ENCODE data around the gene NINJ1. TPM values are rescaled to one million over a fixed set of nuclear protein-coding genes. Genes with fewer than 3 reads are reported as not detected.
A peak's percentile ranks its signal among the peaks of the same experiment; 100 is the strongest.

NINJ1 gene
- total and polyA plus RNA-seq, 2 of the 13 experiments (the other 11 are each of a cell fraction or from before 2014, with no cell fraction given) = 81.2 to 92.1 TPM

- TF ChIP-seq E2F1 (CRISPR knock-in tag; IDR thresholded peaks at IDR 0.05) (no peak), ZFAT (CRISPR knock-in tag; conservative IDR thresholded peaks at IDR 0.05) (no peak), NR0B2 (CRISPR knock-in tag; IDR thresholded peaks at IDR 0.05) (peak; percentile 60; the same call in 1 of the 2 replicates), HNRNPH1 (optimal IDR thresholded peaks at IDR 0.05; ENCODE audit: low read depth, low read length) (no peak), ZNF275 (CRISPR knock-in tag; IDR thresholded peaks at IDR 0.05; ENCODE audit: borderline replicate concordance) (no peak), ZNF644 (CRISPR knock-in tag; IDR thresholded peaks at IDR 0.05; ENCODE audit: low read depth) (peak; percentile 72; the same call in 1 of the 2 replicates), CREBL2 (CRISPR knock-in tag; IDR thresholded peaks at IDR 0.05; ENCODE audit: borderline replicate concordance) (no peak), ZNF780A (CRISPR knock-in tag; IDR thresholded peaks at IDR 0.05) (no peak), NKX3-1 (CRISPR knock-in tag; IDR thresholded peaks at IDR 0.05) (no peak), ZNF558 (CRISPR knock-in tag; IDR thresholded peaks at IDR 0.05; ENCODE audit: borderline replicate concordance) (no peak), ZNF572 (CRISPR knock-in tag; IDR thresholded peaks at IDR 0.05) (peak; percentile 60; the same call in 1 of the 2 replicates), ZNF75D (CRISPR knock-in tag; IDR thresholded peaks at IDR 0.05; ENCODE audit: borderline replicate concordance) (no peak), ZNF878 (CRISPR knock-in tag; IDR thresholded peaks at IDR 0.05) (no peak), MYNN (CRISPR knock-in tag; IDR thresholded peaks at IDR 0.05; ENCODE audit: low read depth) (no peak), BORCS8-MEF2B (CRISPR knock-in tag; IDR thresholded peaks at IDR 0.05) (0 out of 2 replicates have a peak, but pooled peaks have one; percentile 62), RBAK (CRISPR knock-in tag; IDR thresholded peaks at IDR 0.05) (no peak), ZNF740 (CRISPR knock-in tag; IDR thresholded peaks at IDR 0.05) (no peak; the same call in 1 of the 2 replicates), ZNF44 (CRISPR knock-in tag; IDR thresholded peaks at IDR 0.05) (peak; percentile 31; the same call in 1 of the 2 replicates), CBFB (CRISPR knock-in tag; IDR thresholded peaks at IDR 0.05) (peak; percentile 72; the same call in 1 of the 2 replicates), ZSCAN30 (CRISPR knock-in tag; IDR thresholded peaks at IDR 0.05) (no peak), HDAC1 (CRISPR knock-in tag; IDR thresholded peaks at IDR 0.05) (peak; percentile 52; the same call in 1 of the 2 replicates), ZNF567 (CRISPR knock-in tag; IDR thresholded peaks at IDR 0.05; ENCODE audit: borderline replicate concordance) (no peak), HIVEP1 (CRISPR knock-in tag; IDR thresholded peaks at IDR 0.05) (0 out of 2 replicates have a peak, but pooled peaks have one; percentile 41), SP4 (CRISPR knock-in tag; IDR thresholded peaks at IDR 0.05) (peak; percentile 83), SUZ12 (IDR thresholded peaks at IDR 0.05; ENCODE audit: low read depth, low read length) (no peak), BCL6 (CRISPR knock-in tag; IDR thresholded peaks at IDR 0.05) (peak; percentile 66), HOXA5 (CRISPR knock-in tag; IDR thresholded peaks at IDR 0.05) (peak; percentile 53; the same call in 1 of the 2 replicates), U2AF2 (IDR thresholded peaks at IDR 0.05; ENCODE audit: low read depth, low read length) (no peak), ARNT2 (CRISPR knock-in tag; IDR thresholded peaks at IDR 0.05; ENCODE audit: low read depth) (peak; percentile 41; the same call in 1 of the 2 replicates)
Observed at GRCh38 chr9:93112116-93112863, 21.8 kb downstream of the NINJ1 start (continued).
